ENCODE measurements around the gene REM2. TPM values are rescaled to one million over a fixed set of nuclear protein-coding genes. Genes with fewer than 3 reads are reported as not detected.

The REM2 gene
- total and polyA plus RNA-seq, 2 of the 4 experiments (the other 2 are of a cell fraction): under 0.01 to 0.07 TPM

- DNase-seq: peak; percentile 75
- TSS peak; percentile 75 for BruUV-seq (replicated peaks)
- peak within 1 kb of the TSS; percentile 84 for H3K27ac ChIP-seq (ENCODE audit: insufficient read depth, low read length)
Measured at GRCh38 chr14:22871224-22872032, 11.6 kb upstream of the REM2 start, which contains the start of gene LRP10. TSS of gene LRP10 (plus strand) at chr14:22871740. CDS start at chr14:22872304, 564 bp downstream.

More at GRCh38 chr14:22871224-22872032, 11.6 kb upstream of the REM2 start, which contains the start of gene LRP10:
- peak within 1 kb of the TSS; percentile 61; the same call in 2 of the 3 replicates for H2BK15ac ChIP-seq (ENCODE audit: low read depth, low read length)
- peak within 1 kb of the TSS; percentile 79 for H3K4me3 ChIP-seq (ENCODE audit: insufficient read depth, low read depth, low read length)
- H2AK5ac ChIP-seq (ENCODE audit: low read depth, low read length): peak within 1 kb of the TSS; percentile 38
- H3K4me2 ChIP-seq (ENCODE audit: low read depth, low read length): peak within 1 kb of the TSS; percentile 98
- H3K79me1 ChIP-seq (ENCODE audit: low read depth in 1 of 2, low read length in 2 of 2): peaks cover 20 to 32% of the 10 kb centered on the region in 2 experiments; a peak in 3 of 4 replicates
- peak within 1 kb of the TSS; percentile 73 for H2BK120ac ChIP-seq (ENCODE audit: low read depth, low read length)
- peak within 1 kb of the TSS; percentile 92 for H3K9ac ChIP-seq (ENCODE audit: low read depth, low read length)
- H3K23ac ChIP-seq (ENCODE audit: low read depth, low read length): peak within 1 kb of the TSS; percentile 89
- peaks cover 9% of the 10 kb centered on the region for H4K20me1 ChIP-seq (ENCODE audit: insufficient read depth, low read length)
- no peaks in the 10 kb centered on the region for H3K9me3 ChIP-seq (ENCODE audit: control insufficient read depth, insufficient read depth, low read length)
- dilution Hi-C loops (cut with HindIII; ENCODE audit: low sequenced_read_pairs, unreplicated experiment) (no loop called here), in situ Hi-C loops (cut with MboI; ENCODE audit: low sequenced_read_pairs) (loop anchor here (25.0 kb wide), 1 partner anchor 484 kb away; no protein-coding TSS in a partner anchor), intact Hi-C loops (cut with micrococcal nuclease) (loop anchor here (1.0 to 5.0 kb wide), 4 partner anchors 15 to 111 kb away; partner anchors contain the start of gene AJUBA)
- H3K4ac ChIP-seq (ENCODE audit: low read depth, low read length): peak within 1 kb of the TSS; percentile 75
- H3K27me3 ChIP-seq (ENCODE audit: control insufficient read depth, insufficient read depth, low read length): no peaks in the 10 kb centered on the region
- peak within 1 kb of the TSS; percentile 70 for H4K5ac ChIP-seq (ENCODE audit: low read depth, low read length)
- H3K56ac ChIP-seq (ENCODE audit: extremely low read depth, insufficient read depth, low read length): peak within 1 kb of the TSS; percentile 84
- peaks cover 24% of the 10 kb centered on the region for H3K36me3 ChIP-seq (ENCODE audit: control insufficient read depth, insufficient read depth, low read length)
- WGBS, 2 experiments (ENCODE audit: extremely low coverage in 2 of 2, insufficient read length in 1 of 2): 0% methylated on average over 31 of the region's 50 CpGs; no CpG with 5 or more reads in 1 of the 2 experiments
- ChIA-PET CTCF (interaction anchor here (0.6 to 1.9 kb wide), 9 partner anchors 10 to 107 kb away, joined by 3 to 10 read pairs (median 3); partner anchors contain the start of gene REM2), POLR2A (ENCODE audit: unreplicated experiment) (interaction anchor here (0.6 kb wide), 1 partner anchor 493 kb away, joined by 4 read pairs; no protein-coding TSS in a partner anchor)
- peak within 1 kb of the TSS; percentile 68; the same call in 1 of the 2 replicates for H2BK20ac ChIP-seq (ENCODE audit: low read depth, low read length)
- peak; percentile 91 for ATAC-seq (ENCODE audit: low read depth)
- peak within 1 kb of the TSS; percentile 97 for H2AK9ac ChIP-seq (replicated peaks; ENCODE audit: low read depth, low read length, poor library complexity)
- H2AFZ ChIP-seq (replicated peaks; ENCODE audit: low read length, poor library complexity): peak within 1 kb of the TSS; percentile 92
- H3K18ac ChIP-seq (ENCODE audit: low read depth, low read length): peak within 1 kb of the TSS; percentile 91
- peak within 1 kb of the TSS; percentile 88 for H3K14ac ChIP-seq (replicated peaks; ENCODE audit: low read depth, low read length)
- peak within 1 kb of the TSS; percentile 95 for H2BK5ac ChIP-seq (ENCODE audit: low read depth, low read length, poor library complexity, severe bottlenecking)
- TF ChIP-seq RFX5 (IDR thresholded peaks at IDR 0.05; ENCODE audit: low read depth, low read length): no peak
- TF ChIP-seq MAZ (IDR thresholded peaks at IDR 0.05; ENCODE audit: borderline replicate concordance, low read depth, low read length): no peak
- TF ChIP-seq CTCF (conservative IDR thresholded peaks at IDR 0.05; ENCODE audit: low read depth, low read length): 0 out of 2 replicates have a peak, but pooled peaks have one; percentile 2
- peak; percentile 62 for TF ChIP-seq POLR2A (IDR thresholded peaks at IDR 0.05; ENCODE audit: low read depth, low read length)
- TF ChIP-seq MXI1 (IDR thresholded peaks at IDR 0.05; ENCODE audit: borderline replicate concordance, low read depth, low read length): peak; percentile 28; the same call in 1 of the 2 replicates
- no peak for TF ChIP-seq ELK1 (IDR thresholded peaks at IDR 0.05; ENCODE audit: borderline replicate concordance, low read depth, low read length)
- 0 out of 2 replicates have a peak, but pooled peaks cover 3% of the 10 kb centered on the region for H3K9me1 ChIP-seq (ENCODE audit: insufficient read depth, low read length)
- peak within 1 kb of the TSS; percentile 93 for H4K91ac ChIP-seq (ENCODE audit: insufficient read depth, low read depth, low read length)
- peak within 1 kb of the TSS; percentile 37 to 89 for H4K8ac ChIP-seq (ENCODE audit: low read depth in 2 of 2, low read length in 2 of 2)
- peaks cover 3% of the 10 kb centered on the region; the same call in 1 of the 2 replicates for H3K4me1 ChIP-seq (ENCODE audit: control insufficient read depth, insufficient read depth, low read length)
